ENCODE data around the gene CCDC85C. TPM values are rescaled to one million over a fixed set of nuclear protein-coding genes. Genes with fewer than 3 reads are reported as not detected.

Gene CCDC85C
- total and polyA plus RNA-seq, 2 of the 8 experiments (the other 6 are each of a cell fraction or from before 2014, with no cell fraction given): 16.8 to 35.8 TPM

DNA sequence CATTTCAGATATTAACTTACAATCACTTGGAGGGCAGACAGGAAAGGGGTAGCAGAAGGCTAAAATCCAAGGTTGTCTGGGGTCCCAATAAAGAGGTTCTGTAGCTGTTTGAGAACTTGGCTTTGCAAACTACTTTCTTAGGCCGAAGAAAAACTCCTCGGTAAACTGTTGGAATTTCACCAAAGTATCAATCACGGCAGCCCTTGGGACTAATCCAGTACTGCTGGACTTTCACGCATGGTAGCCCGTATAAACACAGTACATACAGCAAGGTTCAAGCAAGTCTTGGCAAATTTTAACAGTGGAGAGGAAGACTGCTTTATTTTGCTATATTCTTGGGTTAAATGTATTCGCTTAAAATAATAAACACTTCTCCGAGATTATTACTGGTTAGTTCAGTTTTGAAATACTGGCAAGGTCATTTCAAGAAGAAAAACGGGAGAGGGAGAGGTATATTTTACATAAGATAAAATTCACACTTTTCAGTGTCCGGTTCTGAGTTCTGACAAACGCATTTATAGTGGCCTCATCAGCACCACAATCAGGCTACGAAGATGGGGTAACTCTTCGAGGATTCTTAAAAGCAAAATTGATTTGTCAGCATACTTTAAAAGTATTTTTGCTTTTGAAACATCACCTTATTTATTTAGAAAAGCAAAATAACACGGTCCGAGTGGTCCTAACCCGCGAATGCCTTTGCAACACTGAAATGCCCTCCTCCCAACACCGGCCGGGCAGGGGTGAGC, 124.7 kb downstream of the CCDC85C start:
- H3K4me1 ChIP-seq (replicated peaks in 1 of 4; ENCODE audit: control insufficient read depth in 3 of 4, insufficient read depth in 4 of 4, low read length in 3 of 4): peaks cover 0 to 10% (median 4%) of the 10 kb centered on the region in 4 experiments; a peak in 5 of 7 replicates
- H3K27me3 ChIP-seq (replicated peaks in 1 of 4; ENCODE audit: control insufficient read depth in 3 of 4, extremely low read depth in 1 of 4, insufficient read depth in 3 of 4, low read length in 3 of 4): no peaks in the 10 kb centered on the region
- no peaks in the 10 kb centered on the region for H3K9me3 ChIP-seq (ENCODE audit: insufficient read depth in 2 of 2, low read depth in 1 of 2, low read length in 1 of 2)
- no peak overlapping the region for H3K27ac ChIP-seq (ENCODE audit: low read depth, low read length)
- peak overlapping the region; percentile 39; the same call in 1 of the 2 replicates for H4K8ac ChIP-seq (ENCODE audit: extremely low read depth, insufficient read depth, low read length)
- H3K18ac ChIP-seq (ENCODE audit: extremely low read depth, low read length): no peak overlapping the region
- TF ChIP-seq, protein P1, sequence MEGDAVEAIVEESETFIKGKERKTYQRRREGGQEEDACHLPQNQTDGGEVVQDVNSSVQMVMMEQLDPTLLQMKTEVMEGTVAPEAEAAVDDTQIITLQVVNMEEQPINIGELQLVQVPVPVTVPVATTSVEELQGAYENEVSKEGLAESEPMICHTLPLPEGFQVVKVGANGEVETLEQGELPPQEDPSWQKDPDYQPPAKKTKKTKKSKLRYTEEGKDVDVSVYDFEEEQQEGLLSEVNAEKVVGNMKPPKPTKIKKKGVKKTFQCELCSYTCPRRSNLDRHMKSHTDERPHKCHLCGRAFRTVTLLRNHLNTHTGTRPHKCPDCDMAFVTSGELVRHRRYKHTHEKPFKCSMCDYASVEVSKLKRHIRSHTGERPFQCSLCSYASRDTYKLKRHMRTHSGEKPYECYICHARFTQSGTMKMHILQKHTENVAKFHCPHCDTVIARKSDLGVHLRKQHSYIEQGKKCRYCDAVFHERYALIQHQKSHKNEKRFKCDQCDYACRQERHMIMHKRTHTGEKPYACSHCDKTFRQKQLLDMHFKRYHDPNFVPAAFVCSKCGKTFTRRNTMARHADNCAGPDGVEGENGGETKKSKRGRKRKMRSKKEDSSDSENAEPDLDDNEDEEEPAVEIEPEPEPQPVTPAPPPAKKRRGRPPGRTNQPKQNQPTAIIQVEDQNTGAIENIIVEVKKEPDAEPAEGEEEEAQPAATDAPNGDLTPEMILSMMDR (IDR thresholded peaks at IDR 0.05; ENCODE audit: control extremely low read depth in 1 of 3, insufficient read depth in 1 of 3, low read depth in 1 of 3, low read length in 3 of 3): peak in 1 of 3 experiments; percentile 13; a peak in 1 of 4 replicates
- TF ChIP-seq HDAC2 (IDR thresholded peaks at IDR 0.05; ENCODE audit: borderline replicate concordance in 1 of 2, low read depth in 2 of 2, low read length in 2 of 2): no peak; a peak in 1 of 4 replicates
- peak overlapping the region; percentile 69 to 95 (median 82) for H3K4me3 ChIP-seq (ENCODE audit: extremely low read depth in 1 of 4, insufficient read depth in 2 of 4, low read depth in 3 of 4, low read length in 4 of 4)
- no peak overlapping the region for H2AFZ ChIP-seq (ENCODE audit: low read length)
- H2BK12ac ChIP-seq (ENCODE audit: low read depth, low read length): no peak overlapping the region
- H3K4me2 ChIP-seq (ENCODE audit: insufficient read depth in 1 of 2, low read depth in 2 of 2, low read length in 2 of 2): peak overlapping the region; percentile 56 to 82
- H3K79me1 ChIP-seq (ENCODE audit: low read depth, low read length): peaks cover 2% of the 10 kb centered on the region; the same call in 1 of the 2 replicates
- ChIA-PET CTCF (ENCODE audit: partially characterized antibody) (interaction anchor here (0.6 to 1.0 kb wide), 5 partner anchors 15 to 117 kb away, joined by 3 to 4 read pairs (median 3); no protein-coding TSS in a partner anchor), POLR2A (ENCODE audit: partially characterized antibody) (interaction anchor here (0.6 to 0.7 kb wide), 2 partner anchors 10 to 11 kb away, joined by 3 read pairs; no protein-coding TSS in a partner anchor)
- no peak overlapping the region for H3K4ac ChIP-seq (replicated peaks; ENCODE audit: insufficient read length, low read depth, low read length)
- no peak overlapping the region for H2BK15ac ChIP-seq (ENCODE audit: low read length)
- no peak overlapping the region for H3K23ac ChIP-seq (ENCODE audit: insufficient read length)
- no peak for DNase-seq (ENCODE audit: low read depth in 1 of 2, low spot score in 2 of 2)
- no peak overlapping the region for H3K56ac ChIP-seq (replicated peaks; ENCODE audit: insufficient read length, low read depth, low read length)
- 42% methylated on average over 18 of the region's 18 CpGs; no CpG with 5 or more reads in 1 of the 2 experiments for WGBS, 2 experiments (ENCODE audit: extremely low coverage in 1 of 2, insufficient coverage in 1 of 2, insufficient read length in 1 of 2, insufficient replicate concordance in 2 of 2, low coverage in 1 of 2, low lambda C conversion rate in 2 of 2, missing lambda C conversion rate in 1 of 2)
- no peak overlapping the region for H3K14ac ChIP-seq (ENCODE audit: insufficient read length)
- no peak overlapping the region for H2BK20ac ChIP-seq (ENCODE audit: low read length)
- H2BK5ac ChIP-seq (ENCODE audit: low read depth, low read length): no peak overlapping the region
- H3K9ac ChIP-seq (replicated peaks in 1 of 4; ENCODE audit: extremely low read depth in 1 of 4, low read depth in 3 of 4, low read length in 3 of 4): peak overlapping the region in 1 of 4 experiments; percentile 41; a peak in 4 of 7 replicates
- no peak for FAIRE-seq
- H2AK5ac ChIP-seq (ENCODE audit: low read depth, low read length): no peak overlapping the region
- H4K91ac ChIP-seq (replicated peaks; ENCODE audit: insufficient read length, low read length): no peak overlapping the region
- H3K36me3 ChIP-seq (ENCODE audit: control insufficient read depth in 2 of 4, insufficient read depth in 4 of 4, low read length in 3 of 4): no peaks in the 10 kb centered on the region
- peaks cover 4 to 18% of the 10 kb centered on the region in 2 experiments for H4K20me1 ChIP-seq (replicated peaks in 1 of 2; ENCODE audit: control insufficient read depth in 1 of 2, insufficient read depth in 2 of 2, low read length in 2 of 2)
- H3K23me2 ChIP-seq (ENCODE audit: low read depth, low read length): peaks cover 4% of the 10 kb centered on the region
- no peak overlapping the region for H4K5ac ChIP-seq (ENCODE audit: insufficient read length, low read depth, low read length)
- peaks cover 24 to 83% of the 10 kb centered on the region in 2 experiments for H3K79me2 ChIP-seq (ENCODE audit: control insufficient read depth in 1 of 2, insufficient read depth in 2 of 2, low read length in 2 of 2)
- H2BK120ac ChIP-seq (replicated peaks; ENCODE audit: low read depth, low read length): no peak overlapping the region

Data from H1 (cell line).